ENCODE data around the gene ZFPM1.

Gene ZFPM1

GRCh38 chr16:88451586-88452481 is 1.2 kb upstream of the ZFPM1 start:
- Mint-ChIP-seq H3K9me3 (no peaks in the 10 kb centered on the region), H3K4me3 (peak overlapping the region; percentile 77 to 85 (median 82)), H3K27me3 (ENCODE audit: low read depth) (peaks cover 41% of the 10 kb centered on the region), H3K27ac (no peak overlapping the region), H3K4me1 (peaks cover 5% of the 10 kb centered on the region), H3K36me3 (ENCODE audit: low read depth) (no peaks in the 10 kb centered on the region)
- TF ChIP-seq, protein P1, sequence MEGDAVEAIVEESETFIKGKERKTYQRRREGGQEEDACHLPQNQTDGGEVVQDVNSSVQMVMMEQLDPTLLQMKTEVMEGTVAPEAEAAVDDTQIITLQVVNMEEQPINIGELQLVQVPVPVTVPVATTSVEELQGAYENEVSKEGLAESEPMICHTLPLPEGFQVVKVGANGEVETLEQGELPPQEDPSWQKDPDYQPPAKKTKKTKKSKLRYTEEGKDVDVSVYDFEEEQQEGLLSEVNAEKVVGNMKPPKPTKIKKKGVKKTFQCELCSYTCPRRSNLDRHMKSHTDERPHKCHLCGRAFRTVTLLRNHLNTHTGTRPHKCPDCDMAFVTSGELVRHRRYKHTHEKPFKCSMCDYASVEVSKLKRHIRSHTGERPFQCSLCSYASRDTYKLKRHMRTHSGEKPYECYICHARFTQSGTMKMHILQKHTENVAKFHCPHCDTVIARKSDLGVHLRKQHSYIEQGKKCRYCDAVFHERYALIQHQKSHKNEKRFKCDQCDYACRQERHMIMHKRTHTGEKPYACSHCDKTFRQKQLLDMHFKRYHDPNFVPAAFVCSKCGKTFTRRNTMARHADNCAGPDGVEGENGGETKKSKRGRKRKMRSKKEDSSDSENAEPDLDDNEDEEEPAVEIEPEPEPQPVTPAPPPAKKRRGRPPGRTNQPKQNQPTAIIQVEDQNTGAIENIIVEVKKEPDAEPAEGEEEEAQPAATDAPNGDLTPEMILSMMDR (IDR thresholded peaks at IDR 0.05; ENCODE audit: unreplicated experiment in 3 of 3) = no peak

- Mint-ChIP-seq H3K4me1 (peaks cover 5% of the 10 kb centered on the region), H3K27ac (peak overlapping the region in 2 of 3 experiments; percentile 24 to 41), H3K9me3 (no peaks in the 10 kb centered on the region), H3K4me3 (peak overlapping the region; percentile 82 to 85 (median 84)), H3K36me3 (ENCODE audit: low read depth) (no peaks in the 10 kb centered on the region), H3K27me3 (ENCODE audit: low read depth) (peaks cover 40% of the 10 kb centered on the region)
- TF ChIP-seq, protein P1 (IDR thresholded peaks at IDR 0.05; ENCODE audit: unreplicated experiment in 3 of 3) = no peak
Observed at GRCh38 chr16:88452482-88453216, 431 bp upstream of the ZFPM1 start.

DNA sequence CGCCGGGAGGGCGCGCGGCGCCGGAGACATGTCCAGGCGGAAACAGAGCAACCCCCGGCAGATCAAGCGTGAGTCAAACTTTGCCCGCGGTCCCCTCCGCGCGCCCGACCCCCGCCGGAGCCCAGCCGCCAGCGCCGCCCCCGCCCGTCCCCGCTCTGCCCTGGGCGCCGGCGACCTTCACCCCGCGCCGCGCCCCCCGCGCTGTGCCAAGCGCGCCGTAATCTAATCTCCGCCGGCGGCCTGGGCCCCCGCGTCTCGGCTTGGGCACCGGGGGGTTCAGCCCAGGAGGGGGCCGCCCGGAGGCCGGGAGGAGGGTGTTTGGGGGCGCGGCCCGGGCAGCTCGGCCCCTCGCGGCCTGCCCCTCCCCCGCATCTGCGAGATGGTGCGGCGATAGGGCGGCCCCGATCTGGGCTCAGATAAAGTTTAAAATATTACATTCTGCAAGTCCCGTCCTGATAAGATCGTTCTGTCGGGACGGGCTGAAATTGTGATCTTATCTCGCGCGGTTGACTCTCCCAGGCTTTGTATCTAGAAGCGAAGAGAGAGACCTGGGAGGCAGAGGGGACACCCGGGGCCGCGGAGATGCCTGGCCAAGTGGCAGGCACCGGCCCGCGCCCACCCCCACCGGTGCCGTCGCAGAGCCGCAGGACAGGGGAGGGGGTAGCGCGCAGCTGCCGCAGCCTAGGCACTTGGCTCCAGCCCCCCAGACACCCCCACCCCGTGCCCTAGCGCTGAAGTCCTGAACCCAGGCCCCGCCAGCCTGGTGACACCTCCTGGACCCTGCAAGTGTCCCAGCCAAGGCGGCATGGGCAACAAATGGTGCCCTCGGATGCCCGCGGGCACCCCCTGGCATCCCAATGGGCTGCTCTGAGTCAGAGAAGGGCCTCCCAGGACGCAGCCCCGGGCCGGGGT is 787 bp downstream of the ZFPM1 start:
- TF ChIP-seq, protein P1 (IDR thresholded peaks at IDR 0.05; ENCODE audit: unreplicated experiment in 3 of 3) = no peak
- Mint-ChIP-seq H3K4me3 (peak overlapping the region; percentile 86 to 89 (median 87)), H3K4me1 (peaks cover 5% of the 10 kb centered on the region), H3K27ac (no peak overlapping the region), H3K27me3 (ENCODE audit: low read depth) (peaks cover 39% of the 10 kb centered on the region), H3K9me3 (no peaks in the 10 kb centered on the region), H3K36me3 (ENCODE audit: low read depth) (no peaks in the 10 kb centered on the region)

DNA sequence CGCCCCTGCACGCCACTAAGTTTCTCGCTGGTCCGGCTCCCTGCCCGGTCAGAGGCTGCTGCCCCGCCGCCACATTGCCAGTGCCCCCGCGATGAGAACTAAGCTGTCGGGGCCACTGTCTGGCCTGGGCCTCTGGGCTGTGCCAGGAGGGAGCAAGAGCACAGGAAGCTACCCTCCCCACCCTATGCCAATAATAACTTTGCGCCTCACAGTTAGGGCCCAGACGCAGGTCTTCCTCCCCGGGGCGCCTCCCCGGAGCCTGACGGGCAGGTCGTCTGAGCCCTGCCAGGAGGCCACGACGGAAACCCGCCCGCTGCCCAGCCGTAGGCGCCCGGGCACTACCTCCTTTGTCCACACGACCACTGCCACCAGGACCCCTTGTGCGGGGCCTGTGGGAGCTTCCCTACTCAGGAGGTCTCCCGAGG is 1.5 kb downstream of the ZFPM1 start:
- Mint-ChIP-seq H3K27ac (peak overlapping the region in 2 of 3 experiments; percentile 53 to 62), H3K9me3 (no peaks in the 10 kb centered on the region), H3K4me3 (peak overlapping the region; percentile 86 to 89 (median 87)), H3K36me3 (ENCODE audit: low read depth) (no peaks in the 10 kb centered on the region), H3K4me1 (peaks cover 5% of the 10 kb centered on the region), H3K27me3 (ENCODE audit: low read depth) (peaks cover 42% of the 10 kb centered on the region)
- TF ChIP-seq, protein P1 (IDR thresholded peaks at IDR 0.05; ENCODE audit: unreplicated experiment in 3 of 3) = no peak

DNA sequence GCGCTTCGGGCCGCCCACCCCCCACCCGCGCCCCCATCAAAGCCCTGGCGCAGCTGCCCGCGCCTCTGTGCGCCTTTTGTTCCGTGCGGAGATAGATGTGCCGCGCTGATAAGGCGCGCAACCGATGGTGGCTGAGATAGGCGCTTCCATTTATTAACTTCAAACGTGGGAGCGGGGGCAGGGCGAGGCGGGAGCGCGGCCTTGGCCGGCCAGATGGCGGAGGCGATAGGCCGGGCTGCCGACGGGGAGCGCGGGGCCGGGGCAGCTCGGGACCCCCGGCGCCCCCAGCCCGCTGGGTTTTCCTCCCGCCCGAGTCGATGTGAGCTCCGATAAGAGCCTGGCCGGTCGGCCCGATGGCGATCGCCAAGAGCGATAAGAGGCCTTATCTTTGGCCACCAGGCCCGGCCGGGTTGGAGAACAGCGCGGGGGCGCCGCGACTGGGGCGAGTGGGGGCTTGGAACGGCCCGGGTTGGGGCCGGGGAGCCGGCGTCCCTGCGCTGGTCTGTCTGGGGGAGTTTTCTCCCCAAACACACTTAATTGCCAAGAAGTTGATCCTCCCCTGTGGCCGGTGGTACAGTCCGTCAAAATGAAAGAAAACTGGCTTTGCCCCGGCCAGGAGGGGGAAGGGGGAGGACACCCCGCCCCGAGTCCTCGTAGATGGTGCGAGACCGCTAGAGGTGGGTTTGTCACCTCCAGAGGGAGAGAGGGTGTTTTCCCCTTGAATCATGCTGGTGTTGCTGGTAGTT is 2.7 kb downstream of the ZFPM1 start:
- TF ChIP-seq, protein P1 (IDR thresholded peaks at IDR 0.05; ENCODE audit: unreplicated experiment in 3 of 3) = no peak
- Mint-ChIP-seq H3K36me3 (ENCODE audit: low read depth) (no peaks in the 10 kb centered on the region), H3K27ac (no peak overlapping the region), H3K27me3 (ENCODE audit: low read depth) (peaks cover 38% of the 10 kb centered on the region), H3K9me3 (no peaks in the 10 kb centered on the region), H3K4me3 (peak overlapping the region; percentile 72 to 76 (median 73)), H3K4me1 (peaks cover 5% of the 10 kb centered on the region)
